Omental fat pad (tissue), 4 donors: ENCODE measurements around the gene DHX9. TPM values are rescaled to one million over a fixed set of nuclear protein-coding genes. Genes with fewer than 3 reads are reported as not detected.

Source experiments
- ATAC-seq: fragments of 150-250 bp; one replicate; pipeline ENCODE4 v1.9.1; 2016; ENCODE audit warnings: mild to moderate bottlenecking, moderate library complexity; ENCODE audit not compliant: low FRiP score
- DNase-seq: peaks from one replicate; pipeline ENCODE4 v3.0.0-alpha.2; 2019; ENCODE audit warnings: low spot score
- CTCF ChIP-seq, 3 donors: fragments of 450-650 bp; IDR thresholded peaks; one replicate each; pipeline ENCODE4 v1.5.1; 2016 to 2017; ENCODE audit warnings: antibody characterized with exemption in 3 of 3, mild to moderate bottlenecking in 3 of 3, moderate library complexity in 2 of 3
- total RNA-seq, 4 donors: library from RNA; depleted of rRNA; stranded (reverse); fragments of >200 nt; gene quantifications; one replicate each; pipeline ENCODE4 v1.1.0, GENCODE V29; 2016

The DHX9 gene
- total RNA-seq, 4 donors from 2014 or later: 79.7 to 135 (median 88.8) TPM

DNA sequence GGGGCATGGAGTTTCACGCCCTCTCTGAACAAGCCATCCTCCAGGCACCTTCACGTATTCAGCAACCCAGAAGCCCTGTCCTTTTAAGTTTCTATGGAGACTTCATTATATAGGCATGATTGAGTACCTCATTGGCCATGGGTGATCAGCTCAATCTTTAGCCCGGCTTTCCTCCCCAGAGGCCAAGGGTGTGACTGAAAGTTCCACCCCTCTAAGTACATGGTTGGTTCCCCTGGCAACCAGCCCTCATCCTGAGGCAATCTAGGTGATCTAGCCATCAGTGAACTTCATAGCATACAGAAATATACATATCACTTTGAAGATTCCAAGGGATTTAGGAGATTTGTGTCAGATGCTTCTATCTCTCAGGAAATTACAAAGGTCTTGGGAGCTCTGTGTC is 21.3 kb upstream of the DHX9 start:
- ATAC-seq (no peak), DNase-seq (no peak)
- no peak for TF ChIP-seq CTCF (IDR thresholded peaks at IDR 0.05)

- no peak for TF ChIP-seq CTCF (IDR thresholded peaks at IDR 0.05)
- DNase-seq: no peak
- ATAC-seq: no peak
These were observed 15.9 kb upstream of the DHX9 start for GRCh38 chr1:182823220-182823619.

DNA sequence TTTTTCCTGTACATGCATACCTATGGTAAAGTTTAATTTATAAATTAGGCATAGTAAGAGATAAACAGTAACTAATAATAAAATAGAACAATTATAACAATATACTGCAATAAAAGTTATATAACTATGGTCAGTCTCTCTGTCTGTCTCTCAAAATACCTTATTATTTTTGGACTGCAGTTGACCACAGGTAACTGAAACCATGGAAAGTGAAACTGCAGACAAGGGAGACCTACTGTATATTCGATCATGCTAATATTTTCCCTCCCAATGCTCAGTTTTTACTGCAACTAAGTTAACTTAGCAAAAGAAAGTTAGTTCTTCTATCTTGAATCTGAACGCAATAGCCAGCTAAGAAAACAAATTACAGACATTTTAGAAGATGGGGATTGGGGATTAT is 12.3 kb upstream of the DHX9 start:
- no peak for TF ChIP-seq CTCF (IDR thresholded peaks at IDR 0.05)
- ATAC-seq: no peak
- no peak for DNase-seq

DNA sequence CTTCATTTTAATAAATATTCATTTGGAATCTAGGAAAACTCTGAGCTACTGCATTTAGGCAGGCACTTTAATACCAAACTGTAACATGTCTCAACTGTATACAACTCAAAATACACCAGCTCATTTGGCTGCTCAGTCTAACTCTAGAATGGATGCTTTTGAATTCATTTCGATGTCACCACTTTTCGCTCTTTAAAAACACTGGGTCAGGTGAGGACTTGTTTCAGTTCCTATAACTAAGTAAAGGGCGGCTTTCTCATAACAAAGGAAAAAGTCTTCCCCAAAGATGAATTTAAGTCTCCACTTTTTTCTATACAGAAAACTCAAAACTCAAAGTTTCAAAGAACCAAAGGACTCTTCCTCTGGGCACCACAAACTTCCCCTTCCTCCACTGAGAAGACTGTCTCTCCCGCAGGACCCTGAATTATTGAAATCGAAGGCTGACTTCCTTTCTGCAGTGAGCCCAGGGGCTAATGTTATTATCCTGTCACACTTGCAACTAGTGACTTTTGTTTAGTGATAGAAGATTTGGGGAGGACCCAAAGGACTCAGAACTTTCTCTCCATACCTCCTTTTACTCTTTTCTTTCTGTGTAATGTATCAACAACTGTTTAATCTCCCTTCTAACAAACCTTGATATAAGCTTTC is 9.7 kb upstream of the DHX9 start:
- TF ChIP-seq CTCF (IDR thresholded peaks at IDR 0.05): no peak
- ATAC-seq: no peak
- no peak for DNase-seq

DNA sequence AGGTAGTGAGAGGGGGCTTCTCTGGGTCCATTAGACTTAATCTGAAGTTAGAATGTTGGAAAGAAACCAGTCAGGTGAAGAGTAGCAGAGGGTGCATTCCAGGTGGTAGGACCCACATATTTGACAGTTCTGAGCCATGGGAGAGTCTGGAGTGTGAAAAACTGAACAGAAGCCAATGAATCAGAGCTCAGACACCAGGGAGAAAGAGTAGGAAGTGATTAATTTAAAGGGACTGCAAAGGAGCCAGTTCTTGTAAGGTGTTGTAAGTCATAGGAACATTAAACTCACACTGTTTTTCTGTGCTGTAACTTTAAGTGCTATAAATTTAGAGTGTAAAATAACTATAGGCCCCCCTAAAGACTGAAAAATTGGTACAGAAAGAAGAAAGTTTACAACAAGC is 5.9 kb upstream of the DHX9 start:
- DNase-seq: no peak
- TF ChIP-seq CTCF (IDR thresholded peaks at IDR 0.05): no peak
- no peak for ATAC-seq

GRCh38 chr1:182834326-182834725 is 4.8 kb upstream of the DHX9 start:
- DNase-seq (no peak), ATAC-seq (no peak)
- no peak for TF ChIP-seq CTCF (IDR thresholded peaks at IDR 0.05)

DNA sequence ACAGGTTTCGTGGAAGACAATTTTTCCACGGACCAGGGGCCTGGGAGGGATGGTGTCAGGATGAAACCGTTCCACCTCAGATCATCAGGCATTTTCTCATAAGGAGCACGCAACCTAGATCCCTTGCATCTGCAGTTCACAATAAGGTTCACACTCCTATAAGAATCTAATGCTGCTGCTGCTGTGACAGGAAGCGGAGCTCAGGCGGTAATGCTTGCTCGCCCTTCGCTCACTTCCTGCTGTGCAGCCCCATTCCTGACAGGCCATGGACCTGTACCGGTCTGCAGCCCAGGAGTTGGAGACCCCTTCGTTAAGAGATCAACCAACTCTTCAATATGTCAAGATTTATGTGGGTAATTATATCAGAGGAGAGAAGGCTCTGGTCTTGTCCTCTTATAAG is 3.3 kb upstream of the DHX9 start:
- no peak for ATAC-seq
- no peak for TF ChIP-seq CTCF (IDR thresholded peaks at IDR 0.05)

More for the DNA sequence above, 3.3 kb upstream of the DHX9 start:
- DNase-seq: no peak
